NB4 (cell line): ENCODE measurements around the gene ZNF747.

Experiments used
- CTCF ChIP-seq: IDR thresholded peaks from one replicate; pipeline ENCODE4 v1.5.1; 2012; ENCODE audit warnings: low read depth, low read length
- POLR2A ChIP-seq: IDR thresholded peaks from 2 replicates; pipeline ENCODE4 v1.6.1; 2011; ENCODE audit warnings: mild to moderate bottlenecking; ENCODE audit not compliant: insufficient read length; ENCODE audit errors: extremely low read depth

- TF ChIP-seq CTCF (no peak), POLR2A (no peak)
Measured at GRCh38 chr16:30491229-30491628, 43.4 kb downstream of the ZNF747 start.
